HEK293 (cell line): ENCODE data around the gene RITA1.

Experiments
- CTCF ChIA-PET: fragments of 350-600 bp; formaldehyde crosslinking; extraction: SDS; loops from one replicate; lab custom pipeline; 2021; ENCODE audit warnings: antibody characterized with exemption; lab: Yijun Ruan, JAX
- POLR2A ChIA-PET: fragments of 300-600 bp; formaldehyde crosslinking; extraction: SDS; loops from one replicate; lab custom pipeline; 2020; ENCODE audit warnings: antibody characterized with exemption, inconsistent platforms; lab: Yijun Ruan, JAX
- H3K27ac ChIP-seq: fragments of 200-500 bp; sonication (Bioruptor generic); 2 replicates; pipeline ENCODE4 v1.5.1; 2014; ENCODE audit warnings: low read depth, low read length, control low read depth, inconsistent platforms; ENCODE audit errors: extremely low read depth
- H3K36me3 ChIP-seq, 2 experiments: fragments of 200-500 bp in 1 of 2; sonication (Bioruptor generic) in 1 of 2; 1 replicate in 1 of 2; 2 replicates in 1 of 2; pipeline ENCODE4 v1.5.1; 2014 to 2017; ENCODE audit warnings: inconsistent platforms in 2 of 2, low read length in 2 of 2; ENCODE audit not compliant: control insufficient read depth in 2 of 2, insufficient read depth in 1 of 2
- H3K4me1 ChIP-seq: fragments of 200-500 bp; sonication (Bioruptor generic); 2 replicates; pipeline ENCODE4 v1.5.1; 2014; ENCODE audit warnings: mild to moderate bottlenecking, low read length, inconsistent platforms; ENCODE audit not compliant: control insufficient read depth, insufficient read depth
- H3K4me3 ChIP-seq: 2 replicates; pipeline ENCODE4 v1.5.1; 2011; ENCODE audit warnings: low read depth, mild to moderate bottlenecking, control low read depth, low read length, moderate library complexity
- H3K9me3 ChIP-seq: fragments of 200-500 bp; sonication (Bioruptor generic); 2 replicates; pipeline ENCODE4 v1.5.1; 2014; ENCODE audit warnings: low read depth, low read length, inconsistent platforms; ENCODE audit not compliant: control insufficient read depth, insufficient read depth
- REPIN1 ChIP-seq: fragments of 450-650 bp; formaldehyde crosslinking; IDR thresholded peaks from 2 replicates; pipeline ENCODE4 v1.5.1; 2017; ENCODE audit warnings: missing biosample characterization, missing genetic modification characterization, low read depth
- SCRT2 ChIP-seq: fragments of 450-650 bp; formaldehyde crosslinking; IDR thresholded peaks from 2 replicates; pipeline ENCODE4 v1.5.1; 2016; ENCODE audit warnings: missing biosample characterization, missing genetic modification characterization
- SP3 ChIP-seq: fragments of 450-650 bp; formaldehyde crosslinking; IDR thresholded peaks from 2 replicates; pipeline ENCODE4 v1.5.1; 2016; ENCODE audit warnings: missing biosample characterization, missing genetic modification characterization
- ZBTB48 ChIP-seq: fragments of 450-650 bp; formaldehyde crosslinking; IDR thresholded peaks from 2 replicates; pipeline ENCODE4 v1.5.1; 2016; ENCODE audit warnings: missing biosample characterization, missing genetic modification characterization
- ZBTB49 ChIP-seq: fragments of 450-650 bp; formaldehyde crosslinking; IDR thresholded peaks from 2 replicates; pipeline ENCODE4 v1.5.1; 2016; ENCODE audit warnings: missing biosample characterization, missing genetic modification characterization, low read depth
- ZNF121 ChIP-seq: fragments of 450-650 bp; formaldehyde crosslinking; IDR thresholded peaks from 2 replicates; pipeline ENCODE4 v1.5.1; 2016; ENCODE audit warnings: missing biosample characterization, missing genetic modification characterization
- ZNF148 ChIP-seq: fragments of 450-650 bp; formaldehyde crosslinking; IDR thresholded peaks from 2 replicates; pipeline ENCODE4 v1.5.0; 2017; ENCODE audit warnings: missing biosample characterization, missing genetic modification characterization, borderline replicate concordance
- ZNF174 ChIP-seq: fragments of 450-650 bp; formaldehyde crosslinking; IDR thresholded peaks from 2 replicates; pipeline ENCODE4 v1.5.0; 2017; ENCODE audit warnings: missing biosample characterization, mild to moderate bottlenecking, missing genetic modification characterization
- ZNF274 ChIP-seq, 2 experiments: fragments of 200-500 bp in 1 of 2; fragments of 450-650 bp in 1 of 2; sonication (Bioruptor generic) in 1 of 2; formaldehyde crosslinking in 1 of 2; IDR thresholded peaks; 2 replicates each; pipeline versions ENCODE4 v1.5.1 to v1.6.1; 2014 to 2016; ENCODE audit warnings: borderline replicate concordance in 1 of 2, inconsistent platforms in 1 of 2, low read length in 1 of 2, missing biosample characterization in 1 of 2, missing genetic modification characterization in 1 of 2
- ZNF354C ChIP-seq: fragments of 450-650 bp; formaldehyde crosslinking; IDR thresholded peaks from 2 replicates; pipeline ENCODE4 v1.5.1; 2016; ENCODE audit warnings: missing biosample characterization, missing genetic modification characterization, low read depth, borderline replicate concordance
- ZNF391 ChIP-seq: fragments of 450-650 bp; formaldehyde crosslinking; IDR thresholded peaks from 2 replicates; pipeline ENCODE4 v1.5.1; 2016; ENCODE audit warnings: low read depth, missing biosample characterization, missing genetic modification characterization, borderline replicate concordance
- ZNF404 ChIP-seq: fragments of 450-650 bp; formaldehyde crosslinking; IDR thresholded peaks from 2 replicates; pipeline ENCODE4 v1.5.1; 2017; ENCODE audit warnings: missing biosample characterization, missing genetic modification characterization
- ZNF629 ChIP-seq: fragments of 450-650 bp; formaldehyde crosslinking; IDR thresholded peaks from 2 replicates; pipeline ENCODE4 v1.5.1; 2017; ENCODE audit warnings: missing biosample characterization, missing genetic modification characterization
- ZNF776 ChIP-seq: fragments of 450-650 bp; formaldehyde crosslinking; IDR thresholded peaks from 2 replicates; pipeline ENCODE4 v1.5.0; 2017; ENCODE audit warnings: missing biosample characterization, missing genetic modification characterization, borderline replicate concordance
- ZSCAN4 ChIP-seq: fragments of 450-650 bp; formaldehyde crosslinking; IDR thresholded peaks from 2 replicates; pipeline ENCODE4 v1.5.1; 2017; ENCODE audit warnings: missing biosample characterization, missing genetic modification characterization
- TF ChIP-seq, protein P1 (sequence below): fragments of 450-650 bp; formaldehyde crosslinking; conservative IDR thresholded peaks from 2 replicates; pipeline ENCODE4 v1.5.1; 2016; ENCODE audit warnings: low read depth, missing biosample characterization, missing genetic modification characterization
- TF ChIP-seq, protein P2 (sequence below): fragments of 450-650 bp; formaldehyde crosslinking; IDR thresholded peaks from 2 replicates; pipeline ENCODE4 v1.5.1; 2016; ENCODE audit warnings: missing biosample characterization, missing genetic modification characterization

The RITA1 gene

DNA sequence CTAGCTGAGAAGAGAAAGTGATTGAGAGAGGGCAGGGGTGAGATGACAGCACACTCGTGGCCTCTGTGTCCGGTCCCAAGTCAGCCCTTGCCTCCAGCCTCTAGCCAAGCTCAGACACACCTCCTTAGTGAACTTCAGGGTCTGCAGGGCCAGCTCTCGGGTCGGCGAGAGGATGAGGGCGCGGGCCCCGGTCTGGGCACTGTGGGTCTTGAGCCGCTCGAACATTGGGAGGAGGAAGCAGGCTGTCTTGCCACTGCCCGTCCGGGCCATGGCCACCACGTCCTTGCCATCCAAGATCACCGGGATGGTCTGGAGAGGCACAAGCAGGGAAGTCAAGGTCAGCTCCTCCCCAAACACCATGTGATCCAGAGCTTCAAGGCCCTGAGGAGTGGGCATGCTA, 6.5 kb upstream of the RITA1 start:
- ChIA-PET CTCF (interaction anchor here (0.6 to 1.5 kb wide), 2 partner anchors 10 to 128 kb away, joined by 3 read pairs; no protein-coding TSS in a partner anchor), POLR2A (no interaction called here)
- Histone ChIP-seq H3K36me3 (peaks cover 40 to 76% of the 10 kb centered on the region in 2 experiments), H3K4me3 (no peak overlapping the region), H3K9me3 (no peaks in the 10 kb centered on the region), H3K27ac (no peak overlapping the region), H3K4me1 (no peaks in the 10 kb centered on the region; the same call in 1 of the 2 replicates)
- TF ChIP-seq, protein P1, sequence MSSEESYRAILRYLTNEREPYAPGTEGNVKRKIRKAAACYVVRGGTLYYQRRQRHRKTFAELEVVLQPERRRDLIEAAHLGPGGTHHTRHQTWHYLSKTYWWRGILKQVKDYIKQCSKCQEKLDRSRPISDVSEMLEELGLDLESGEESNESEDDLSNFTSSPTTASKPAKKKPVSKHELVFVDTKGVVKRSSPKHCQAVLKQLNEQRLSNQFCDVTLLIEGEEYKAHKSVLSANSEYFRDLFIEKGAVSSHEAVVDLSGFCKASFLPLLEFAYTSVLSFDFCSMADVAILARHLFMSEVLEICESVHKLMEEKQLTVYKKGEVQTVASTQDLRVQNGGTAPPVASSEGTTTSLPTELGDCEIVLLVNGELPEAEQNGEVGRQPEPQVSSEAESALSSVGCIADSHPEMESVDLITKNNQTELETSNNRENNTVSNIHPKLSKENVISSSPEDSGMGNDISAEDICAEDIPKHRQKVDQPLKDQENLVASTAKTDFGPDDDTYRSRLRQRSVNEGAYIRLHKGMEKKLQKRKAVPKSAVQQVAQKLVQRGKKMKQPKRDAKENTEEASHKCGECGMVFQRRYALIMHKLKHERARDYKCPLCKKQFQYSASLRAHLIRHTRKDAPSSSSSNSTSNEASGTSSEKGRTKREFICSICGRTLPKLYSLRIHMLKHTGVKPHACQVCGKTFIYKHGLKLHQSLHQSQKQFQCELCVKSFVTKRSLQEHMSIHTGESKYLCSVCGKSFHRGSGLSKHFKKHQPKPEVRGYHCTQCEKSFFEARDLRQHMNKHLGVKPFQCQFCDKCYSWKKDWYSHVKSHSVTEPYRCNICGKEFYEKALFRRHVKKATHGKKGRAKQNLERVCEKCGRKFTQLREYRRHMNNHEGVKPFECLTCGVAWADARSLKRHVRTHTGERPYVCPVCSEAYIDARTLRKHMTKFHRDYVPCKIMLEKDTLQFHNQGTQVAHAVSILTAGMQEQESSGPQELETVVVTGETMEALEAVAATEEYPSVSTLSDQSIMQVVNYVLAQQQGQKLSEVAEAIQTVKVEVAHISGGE: no peak
- TF ChIP-seq ZNF404 (tag by site-specific recombination) (no peak), REPIN1 (tag by site-specific recombination) (no peak), ZNF274 (IDR thresholded peaks at IDR 0.05; ENCODE audit: low read length) (no peak), ZNF274 (tag by site-specific recombination; IDR thresholded peaks at IDR 0.05; ENCODE audit: borderline replicate concordance) (no peak), ZNF174 (tag by site-specific recombination) (no peak), SP3 (tag by site-specific recombination) (no peak), SCRT2 (tag by site-specific recombination) (no peak), ZSCAN4 (no peak), ZNF121 (tag by site-specific recombination) (no peak), ZBTB49 (tag by site-specific recombination) (no peak), ZBTB48 (no peak), ZNF354C (tag by site-specific recombination) (no peak), ZNF629 (tag by site-specific recombination) (no peak), ZNF391 (no peak), ZNF776 (tag by site-specific recombination) (no peak), ZNF148 (tag by site-specific recombination) (no peak)
- TF ChIP-seq, protein P2, sequence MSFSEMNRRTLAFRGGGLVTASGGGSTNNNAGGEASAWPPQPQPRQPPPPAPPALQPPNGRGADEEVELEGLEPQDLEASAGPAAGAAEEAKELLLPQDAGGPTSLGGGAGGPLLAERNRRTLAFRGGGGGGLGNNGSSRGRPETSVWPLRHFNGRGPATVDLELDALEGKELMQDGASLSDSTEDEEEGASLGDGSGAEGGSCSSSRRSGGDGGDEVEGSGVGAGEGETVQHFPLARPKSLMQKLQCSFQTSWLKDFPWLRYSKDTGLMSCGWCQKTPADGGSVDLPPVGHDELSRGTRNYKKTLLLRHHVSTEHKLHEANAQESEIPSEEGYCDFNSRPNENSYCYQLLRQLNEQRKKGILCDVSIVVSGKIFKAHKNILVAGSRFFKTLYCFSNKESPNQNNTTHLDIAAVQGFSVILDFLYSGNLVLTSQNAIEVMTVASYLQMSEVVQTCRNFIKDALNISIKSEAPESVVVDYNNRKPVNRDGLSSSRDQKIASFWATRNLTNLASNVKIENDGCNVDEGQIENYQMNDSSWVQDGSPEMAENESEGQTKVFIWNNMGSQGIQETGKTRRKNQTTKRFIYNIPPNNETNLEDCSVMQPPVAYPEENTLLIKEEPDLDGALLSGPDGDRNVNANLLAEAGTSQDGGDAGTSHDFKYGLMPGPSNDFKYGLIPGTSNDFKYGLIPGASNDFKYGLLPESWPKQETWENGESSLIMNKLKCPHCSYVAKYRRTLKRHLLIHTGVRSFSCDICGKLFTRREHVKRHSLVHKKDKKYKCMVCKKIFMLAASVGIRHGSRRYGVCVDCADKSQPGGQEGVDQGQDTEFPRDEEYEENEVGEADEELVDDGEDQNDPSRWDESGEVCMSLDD (tag by site-specific recombination): no peak
